WERI-Rb-1 (cell line): Measurements from ENCODE around the gene DGKB.

Experiments
- DNase-seq: peaks from one replicate; pipeline ENCODE4 v3.0.0-alpha.2; 2020
- H3K27ac ChIP-seq: fragments of 250-450 bp; sonication (Bioruptor Pico); 2 replicates; pipeline ENCODE4 v1.5.1; 2020; ENCODE audit warnings: mild to moderate bottlenecking, moderate library complexity
- H3K27me3 ChIP-seq: fragments of 250-450 bp; sonication (Bioruptor Pico); 2 replicates; pipeline ENCODE4 v1.5.1; 2021; ENCODE audit warnings: mild to moderate bottlenecking, low read depth, moderate library complexity; ENCODE audit not compliant: insufficient read depth, severe bottlenecking
- H3K36me3 ChIP-seq: fragments of 250-450 bp; sonication (Bioruptor Pico); 2 replicates; pipeline ENCODE4 v1.5.1; 2020; ENCODE audit warnings: mild to moderate bottlenecking, moderate library complexity
- H3K4me3 ChIP-seq: 2 replicates; pipeline ENCODE4 v1.5.1; 2011; ENCODE audit warnings: low read depth, mild to moderate bottlenecking, control low read depth, low read length
- H3K9me3 ChIP-seq: fragments of 250-450 bp; sonication (Bioruptor Pico); 2 replicates; pipeline ENCODE4 v1.5.1; 2021; ENCODE audit warnings: mild to moderate bottlenecking, moderate library complexity; ENCODE audit not compliant: severe bottlenecking
- CTCF ChIP-seq: IDR thresholded peaks from 2 replicates; pipeline ENCODE4 v1.5.1; 2011; ENCODE audit warnings: low read depth, mild to moderate bottlenecking, control low read depth, inconsistent platforms, low read length

DGKB gene

GRCh38 chr7:14691034-14691433 lies 211.5 kb downstream of the DGKB start:
- Histone ChIP-seq H3K27me3 (no peaks in the 10 kb centered on the region), H3K9me3 (no peaks in the 10 kb centered on the region), H3K27ac (no peak overlapping the region), H3K36me3 (no peaks in the 10 kb centered on the region), H3K4me3 (no peak overlapping the region)
- TF ChIP-seq CTCF, result no peak
- DNase-seq, result no peak

- Histone ChIP-seq H3K36me3 (no peaks in the 10 kb centered on the region), H3K27me3 (no peaks in the 10 kb centered on the region), H3K4me3 (no peak overlapping the region), H3K9me3 (no peaks in the 10 kb centered on the region), H3K27ac (no peak overlapping the region)
- no peak for DNase-seq
- TF ChIP-seq CTCF, result no peak
Measured at GRCh38 chr7:14690486-14690885, 212.1 kb downstream of the DGKB start.

- no peaks in the 10 kb centered on the region for H3K27me3 ChIP-seq
- no peak for TF ChIP-seq CTCF
- no peaks in the 10 kb centered on the region for H3K9me3 ChIP-seq
- no peak overlapping the region for H3K27ac ChIP-seq
- no peak overlapping the region for H3K4me3 ChIP-seq
- no peaks in the 10 kb centered on the region for H3K36me3 ChIP-seq
- DNase-seq, result no peak
Measured at GRCh38 chr7:14690075-14690474, 212.5 kb downstream of the DGKB start.

- H3K27me3 ChIP-seq, result no peaks in the 10 kb centered on the region
- no peak overlapping the region for H3K4me3 ChIP-seq
- H3K9me3 ChIP-seq, result no peaks in the 10 kb centered on the region
- no peak for DNase-seq
- no peaks in the 10 kb centered on the region for H3K36me3 ChIP-seq
- no peak overlapping the region for H3K27ac ChIP-seq
- no peak for TF ChIP-seq CTCF
Measured at GRCh38 chr7:14688208-14688607, 214.3 kb downstream of the DGKB start.

- Histone ChIP-seq H3K9me3 (no peaks in the 10 kb centered on the region), H3K27ac (no peak overlapping the region), H3K27me3 (no peaks in the 10 kb centered on the region), H3K36me3 (no peaks in the 10 kb centered on the region), H3K4me3 (no peak overlapping the region)
- no peak for TF ChIP-seq CTCF
- no peak for DNase-seq
Measured at GRCh38 chr7:14687777-14688176, 214.8 kb downstream of the DGKB start.

GRCh38 chr7:14687241-14687640 lies 215.3 kb downstream of the DGKB start:
- Histone ChIP-seq H3K9me3 (no peaks in the 10 kb centered on the region), H3K27me3 (no peaks in the 10 kb centered on the region), H3K36me3 (no peaks in the 10 kb centered on the region), H3K27ac (no peak overlapping the region), H3K4me3 (no peak overlapping the region)
- no peak for DNase-seq
- TF ChIP-seq CTCF, result no peak
